DMS114 treated with DMSO at 0.1 percent for 48 hours (cell line): Measurements from ENCODE around the gene DNASE2.
"Not testable (repeated sequence)": the region's sequence is repeated elsewhere in the genome, so short reads cannot be mapped to it uniquely, and the experiment has no call there.

ENCODE experiments used
- DNase-seq: peaks from one replicate; lab custom pipeline; 2025; ENCODE audit not compliant: unreplicated experiment; lab: John Stamatoyannopoulos, UW

The DNASE2 gene

GRCh38 chr19:12881172-12881808, at the start of gene DNASE2:
Gene DNASE2, minus strand, starts transcription at chr19:12881449. Its CDS starts 74 bp downstream, at chr19:12881375.
- DNase-seq: peak; percentile 82

- no peak for DNase-seq
These were observed 48.9 kb upstream of the DNASE2 start for GRCh38 chr19:12930002-12930645.

GRCh38 chr19:12924621-12925310, 43.5 kb upstream of the DNASE2 start:
- no peak for DNase-seq

- no peak for DNase-seq
These were observed 41.7 kb upstream of the DNASE2 start for GRCh38 chr19:12922959-12923358.

GRCh38 chr19:12921047-12921446, 39.8 kb upstream of the DNASE2 start:
- no peak for DNase-seq

- no peak for DNase-seq
These were observed 37.0 kb upstream of the DNASE2 start for GRCh38 chr19:12918253-12918652.

- not testable (repeated sequence) for DNase-seq
These were observed 34.6 kb upstream of the DNASE2 start for GRCh38 chr19:12915860-12916259.

GRCh38 chr19:12913851-12914690, 32.8 kb upstream of the DNASE2 start:
- no peak for DNase-seq

GRCh38 chr19:12913011-12913561, 31.8 kb upstream of the DNASE2 start:
- no peak for DNase-seq

- DNase-seq: no peak
These were observed 31.3 kb upstream of the DNASE2 start for GRCh38 chr19:12912571-12912970.

- no peak for DNase-seq
These were observed 25.9 kb upstream of the DNASE2 start for GRCh38 chr19:12907166-12907565.

- DNase-seq: no peak
These were observed 18.8 kb upstream of the DNASE2 start for GRCh38 chr19:12899891-12900518.

- DNase-seq: no peak
These were observed 15.2 kb upstream of the DNASE2 start for GRCh38 chr19:12896460-12896859.

- no peak for DNase-seq
These were observed 12.3 kb upstream of the DNASE2 start for GRCh38 chr19:12893582-12893981.

- no peak for DNase-seq
These were observed 10.3 kb upstream of the DNASE2 start for GRCh38 chr19:12891553-12892021.

- peak; percentile 96 for DNase-seq
These were observed 9.7 kb upstream of the DNASE2 start, which contains the start of gene GCDH for GRCh38 chr19:12890787-12891552. Gene GCDH, plus strand, starts transcription at chr19:12891160. Its CDS starts 145 bp downstream, at chr19:12891305.

- not testable (repeated sequence) for DNase-seq
These were observed 9.1 kb upstream of the DNASE2 start for GRCh38 chr19:12890299-12890786.

GRCh38 chr19:12888006-12888603, 6.9 kb upstream of the DNASE2 start:
- DNase-seq: no peak
